NCI-H2029 treated with DMSO at 0.1 percent for 48 hours (cell line): ENCODE results near the gene PP2D1.
"Not testable (repeated sequence)": the region's sequence is repeated elsewhere in the genome, so short reads cannot be mapped to it uniquely, and the experiment has no call there.

Experiments
- DNase-seq: peaks from one replicate; lab custom pipeline; 2025; lab: John Stamatoyannopoulos, UW

Gene PP2D1

GRCh38 chr3:20039765-20040547 lies 27.9 kb upstream of the PP2D1 start, which contains the start of gene KAT2B:
KAT2B (plus strand) TSS chr3:20040446; CDS start chr3:20040478, 32 bp downstream.
- peak; percentile 63 for DNase-seq

DNA sequence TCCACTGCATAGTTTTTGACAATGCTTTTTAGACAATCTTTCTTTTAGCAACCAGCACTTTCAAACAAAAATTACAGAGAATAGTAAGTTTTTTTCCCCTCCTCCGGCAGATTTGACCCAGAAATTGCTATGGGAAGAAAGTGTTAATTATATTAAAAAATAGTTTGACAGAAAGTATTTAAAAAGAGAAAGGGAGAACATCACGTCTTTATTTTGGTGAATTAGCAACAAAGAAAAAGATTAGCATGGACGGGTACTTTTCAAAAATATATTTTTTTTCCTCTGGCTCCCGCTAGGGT lies 27.4 kb upstream of the PP2D1 start:
- DNase-seq, result no peak

GRCh38 chr3:20038699-20039465 lies 26.8 kb upstream of the PP2D1 start:
- DNase-seq, result no peak

GRCh38 chr3:20037255-20037996 lies 25.4 kb upstream of the PP2D1 start:
- no peak for DNase-seq

GRCh38 chr3:20035019-20035418 lies 23.0 kb upstream of the PP2D1 start:
- DNase-seq, result no peak

GRCh38 chr3:20031939-20032338 lies 19.9 kb upstream of the PP2D1 start:
- not testable (repeated sequence) for DNase-seq

GRCh38 chr3:20028905-20029331 lies 16.9 kb upstream of the PP2D1 start:
- DNase-seq, result no peak

DNA sequence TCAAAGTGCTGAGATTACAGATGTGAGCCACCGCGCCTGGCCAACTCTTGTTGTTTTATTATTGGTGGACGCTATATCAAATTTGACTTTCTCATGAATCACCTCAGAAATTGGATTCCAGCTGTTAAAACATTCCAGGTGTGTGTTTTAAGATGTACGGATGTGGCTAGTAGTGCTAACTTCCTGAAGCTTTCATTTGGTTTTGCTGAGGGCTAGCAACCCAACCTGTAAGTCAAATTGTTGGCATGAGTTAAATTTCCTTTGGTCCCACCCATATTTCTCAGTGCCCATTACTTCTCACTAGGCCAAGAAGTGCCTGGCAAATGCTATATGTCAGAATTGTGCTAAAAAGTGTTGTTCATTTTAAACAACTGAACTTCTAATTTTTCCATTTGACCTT lies 15.1 kb upstream of the PP2D1 start:
- no peak for DNase-seq

DNA sequence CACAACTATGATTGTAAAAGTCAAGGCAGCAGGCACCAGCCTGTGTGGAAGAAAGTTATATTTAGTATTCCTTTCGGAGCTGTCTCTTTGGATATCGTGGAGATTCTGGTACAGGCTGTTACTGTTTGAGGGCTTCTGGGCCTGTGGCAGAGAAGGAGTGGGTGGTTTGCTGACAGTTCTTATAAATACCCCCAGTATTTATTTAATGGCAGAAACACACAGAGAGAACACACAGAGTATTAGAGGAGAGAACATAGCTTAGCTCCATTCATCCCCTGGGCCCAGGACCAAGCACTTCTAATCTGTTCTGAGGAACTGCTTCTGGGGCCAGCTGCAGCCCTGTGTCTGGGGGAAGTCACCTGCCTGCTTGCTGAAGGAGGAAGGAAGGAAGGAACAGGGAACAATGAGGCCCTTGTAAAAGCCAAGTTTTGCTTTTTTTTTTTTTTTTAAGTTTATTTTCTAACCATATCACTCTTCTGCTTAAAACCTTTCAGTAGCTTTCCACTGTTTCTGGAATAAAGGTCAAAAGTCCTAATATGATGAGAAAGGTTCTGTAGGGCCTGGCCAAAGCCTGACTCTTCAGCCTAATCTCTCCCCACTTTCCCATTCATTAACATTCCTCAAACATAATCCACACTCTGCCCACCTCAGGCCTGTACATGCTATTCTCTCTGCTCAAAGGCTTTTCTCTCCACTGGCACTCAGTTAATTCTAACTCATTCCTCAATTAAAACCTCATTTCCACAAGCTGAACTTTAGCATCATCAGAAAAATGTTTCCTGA lies 11.8 kb upstream of the PP2D1 start:
- no peak for DNase-seq

DNA sequence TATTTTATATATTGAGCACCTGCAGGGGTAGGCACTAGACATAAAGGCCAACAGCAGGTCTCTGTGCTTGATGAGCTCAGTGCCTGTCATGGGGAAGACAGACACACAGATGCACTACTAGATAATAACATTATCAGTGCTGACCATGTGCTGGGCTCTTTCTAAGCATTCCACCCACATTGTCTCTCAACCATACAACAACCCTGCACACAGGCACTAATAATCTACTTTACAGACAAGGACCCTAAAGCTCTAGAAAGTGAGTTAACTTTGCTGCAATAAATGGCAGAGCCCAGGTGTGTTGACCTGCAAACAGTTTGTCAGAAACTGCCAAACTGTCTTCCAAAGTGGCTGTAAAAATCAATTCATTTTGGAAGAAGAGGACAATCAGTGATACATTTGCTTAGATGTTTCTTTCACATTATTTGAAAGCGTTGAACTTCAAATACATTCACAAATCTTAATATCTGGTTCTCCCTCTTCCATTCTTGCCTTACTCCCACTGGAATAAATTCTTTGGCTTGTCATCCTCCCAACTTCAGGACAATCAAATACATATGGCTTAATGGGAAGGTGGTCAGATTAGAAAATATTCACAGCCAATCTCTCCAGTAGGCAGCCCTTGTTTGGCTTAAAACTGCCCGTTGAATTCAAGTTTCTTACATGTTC lies 11.0 kb upstream of the PP2D1 start:
- no peak for DNase-seq

DNA sequence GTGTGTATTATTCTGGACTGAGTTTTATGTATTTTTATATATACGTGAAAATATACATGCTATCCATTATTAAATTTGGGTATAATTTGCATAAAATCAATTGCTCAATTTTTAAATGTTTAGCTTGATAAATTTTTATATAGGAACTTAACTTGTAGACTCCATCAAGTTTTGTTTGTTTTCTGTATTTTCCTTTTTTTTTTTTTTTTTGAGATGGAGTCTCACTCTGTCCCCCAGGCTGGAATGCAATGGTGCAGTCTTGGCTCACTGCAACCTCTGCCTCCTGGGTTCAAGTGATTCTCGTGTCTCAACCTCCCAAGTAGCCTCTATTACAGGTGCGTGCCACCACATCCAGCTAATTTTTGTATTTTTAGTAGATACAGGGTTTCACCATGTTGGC lies 4.0 kb upstream of the PP2D1 start:
- not testable (repeated sequence) for DNase-seq

GRCh38 chr3:20015525-20015924 lies 3.5 kb upstream of the PP2D1 start:
- no peak for DNase-seq

DNA sequence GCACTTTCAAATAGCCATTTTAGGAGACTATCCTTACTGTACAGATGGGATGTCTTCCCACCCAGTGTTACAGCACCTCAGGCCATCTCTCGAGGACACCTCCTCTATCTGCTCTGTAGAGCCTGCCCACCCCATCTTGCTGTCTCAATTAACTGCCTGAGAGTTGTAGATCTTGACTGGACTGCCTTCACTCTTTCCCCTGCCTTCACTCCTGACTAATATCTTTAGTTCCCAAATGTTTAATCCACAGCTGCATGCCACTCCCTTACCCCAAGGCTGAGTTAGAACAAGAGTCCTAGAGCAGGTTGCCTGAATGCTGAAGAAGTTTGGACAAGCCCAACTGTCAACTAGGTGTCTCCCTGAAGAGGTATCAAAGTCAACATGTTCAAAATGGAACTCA lies 1.3 kb upstream of the PP2D1 start:
- DNase-seq, result no peak

DNA sequence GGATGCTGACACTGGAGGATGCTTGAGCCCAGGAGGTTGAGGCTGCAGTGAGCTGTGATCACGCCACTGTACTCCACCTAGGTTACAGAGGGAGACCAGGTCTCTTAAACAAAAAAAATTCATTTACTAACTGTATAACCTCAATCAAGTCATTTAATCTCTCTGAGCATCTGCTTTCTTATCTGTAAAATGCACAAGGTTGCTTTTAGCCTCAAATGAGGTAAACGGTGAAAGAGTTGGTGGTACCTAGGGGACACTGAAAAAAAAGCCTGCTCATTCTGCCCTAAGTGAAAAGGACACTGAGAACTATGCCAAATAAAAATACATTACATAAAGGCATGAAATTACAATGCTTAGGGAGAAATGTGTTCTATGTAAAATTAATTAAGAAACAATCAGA lies 3.4 kb downstream of the PP2D1 start:
- DNase-seq, result no peak

DNA sequence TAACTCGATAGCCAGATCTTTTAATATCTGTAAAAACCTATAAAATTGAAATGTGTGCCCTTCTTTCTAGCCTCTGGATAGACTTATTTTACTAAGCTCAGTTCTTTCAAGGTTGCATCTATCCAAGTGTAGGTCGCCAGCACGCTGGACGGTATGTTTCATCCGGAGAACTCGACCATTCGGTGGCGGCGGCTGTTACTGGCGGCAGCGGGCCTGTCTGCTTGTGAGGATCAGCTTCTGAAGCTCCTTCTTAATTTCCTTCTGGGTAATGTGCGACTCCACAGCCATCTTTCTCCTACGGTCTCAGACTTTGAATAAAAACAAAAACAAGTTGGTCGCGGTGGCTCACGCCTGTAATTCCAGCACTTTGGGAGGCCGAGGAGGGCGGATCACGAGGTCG lies 4.1 kb downstream of the PP2D1 start:
- no peak for DNase-seq

GRCh38 chr3:20001932-20002331 lies 10.1 kb downstream of the PP2D1 start:
- DNase-seq, result no peak

DNA sequence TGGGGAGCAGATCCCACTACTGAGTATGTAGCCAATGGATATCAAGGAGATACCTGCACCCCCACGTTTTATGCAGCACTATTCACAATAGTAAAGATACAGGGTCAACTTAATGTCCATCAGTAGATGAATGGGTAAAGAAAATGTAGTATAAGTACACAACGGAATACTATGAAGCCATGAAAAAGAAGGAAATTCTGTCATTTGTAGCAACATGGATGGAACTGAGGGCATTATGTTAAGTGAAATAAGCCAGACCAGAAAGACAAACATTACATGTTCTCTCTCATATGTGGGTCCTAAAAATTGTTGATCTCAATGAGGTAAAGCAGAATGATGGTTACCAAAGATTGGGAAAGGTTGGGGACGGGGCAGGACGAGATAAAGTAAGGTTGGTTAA lies 14.6 kb downstream of the PP2D1 start:
- DNase-seq, result no peak

DNA sequence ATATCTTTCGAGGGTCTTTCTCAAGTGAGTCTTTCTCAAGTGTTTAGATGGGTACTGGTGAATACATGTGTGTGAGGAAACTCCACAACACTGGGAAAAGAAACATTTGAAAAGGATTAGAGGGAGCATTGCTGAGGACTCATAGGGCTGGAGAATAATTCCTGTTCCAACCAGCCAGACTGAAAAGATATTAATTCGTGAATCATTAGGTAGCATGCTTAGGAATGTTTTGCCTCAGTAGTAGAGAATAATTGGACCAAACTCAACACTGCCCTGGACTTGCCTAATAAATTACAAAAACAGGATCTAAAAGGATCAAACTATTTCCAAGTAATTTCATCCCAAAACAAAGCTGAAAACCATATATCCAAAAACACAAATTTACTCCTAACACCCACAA lies 17.3 kb downstream of the PP2D1 start:
- DNase-seq, result no peak

DNA sequence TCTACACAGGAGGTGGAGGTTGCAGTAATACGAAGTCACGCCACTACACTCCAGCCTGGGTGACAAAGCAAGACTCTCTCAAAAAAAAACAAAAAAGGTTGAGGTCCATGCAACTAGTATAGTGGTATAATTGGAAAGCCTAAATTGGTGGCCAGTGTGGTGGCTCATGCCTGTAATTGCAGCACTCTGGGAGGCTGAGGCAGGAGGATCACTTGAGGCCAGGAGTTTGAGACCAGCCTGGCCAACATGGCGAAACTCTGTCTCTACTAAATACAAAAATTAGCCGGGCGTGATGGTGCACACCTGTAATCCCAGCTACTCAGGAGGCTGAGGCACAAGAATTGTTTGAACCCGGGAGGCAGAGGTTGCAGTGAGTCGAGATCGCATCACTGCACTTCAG lies 23.2 kb downstream of the PP2D1 start:
- DNase-seq, result not testable (repeated sequence)

GRCh38 chr3:19972054-19972453 lies 40.0 kb downstream of the PP2D1 start:
- no peak for DNase-seq

DNA sequence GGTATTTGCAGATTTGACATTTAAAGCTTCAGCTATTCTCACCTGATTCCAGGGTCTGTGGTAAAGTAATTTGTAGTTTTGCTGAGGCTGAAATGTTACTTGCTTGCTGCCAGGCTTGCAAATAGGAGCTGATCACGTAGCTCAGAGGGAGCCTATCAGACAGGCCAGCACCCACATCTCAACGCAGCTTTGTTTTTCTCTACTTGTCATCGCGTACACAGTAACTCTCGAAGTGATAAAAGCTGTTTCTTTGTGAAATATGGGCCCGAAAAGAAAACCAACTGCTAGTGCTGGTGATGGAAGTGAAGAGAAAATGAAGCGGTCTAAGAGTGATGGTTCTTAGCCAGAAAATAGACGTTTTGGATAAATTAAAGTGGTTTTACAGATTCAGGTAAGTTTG lies 41.7 kb downstream of the PP2D1 start:
- DNase-seq, result no peak

GRCh38 chr3:19967812-19968211 lies 44.3 kb downstream of the PP2D1 start:
- DNase-seq, result no peak
